Kidney (tissue), 14 donors: ENCODE measurements around the gene SEMA3A. TPM values are rescaled to one million over a fixed set of nuclear protein-coding genes. Genes with fewer than 3 reads are reported as not detected.

ENCODE experiments used
- DNase-seq, 5 donors: peaks; one replicate each; pipeline ENCODE4 v3.0.0-alpha.2; 2013 to 2020
- FAIRE-seq: peaks from 2 replicates; lab custom pipeline; 2012; peaks lifted over from hg19 to GRCh38; lab: Jason Lieb, UNC
- H3K27ac ChIP-seq, 2 donors: one replicate each; pipeline ENCODE4 v1.7.0; 2013; ENCODE audit warnings: low read depth in 2 of 2, low read length in 2 of 2, inconsistent platforms in 1 of 2
- H3K27me3 ChIP-seq: one replicate; pipeline ENCODE4 v1.7.1; 2013; ENCODE audit warnings: low read length, inconsistent platforms; ENCODE audit not compliant: control insufficient read depth, insufficient read depth
- H3K36me3 ChIP-seq, 3 donors: one replicate each; pipeline versions ENCODE4 v1.7.0 to v1.7.1; 2013; ENCODE audit warnings: low read length in 3 of 3, control low read depth in 1 of 3, inconsistent platforms in 1 of 3; ENCODE audit not compliant: insufficient read depth in 3 of 3, control insufficient read depth in 2 of 3
- H3K4me1 ChIP-seq, 3 donors: one replicate each; pipeline versions ENCODE4 v1.7.0 to v1.7.1; 2013; ENCODE audit warnings: low read length in 3 of 3, inconsistent platforms in 1 of 3, low read depth in 1 of 3; ENCODE audit not compliant: control insufficient read depth in 2 of 3, insufficient read depth in 2 of 3
- H3K4me3 ChIP-seq, 3 donors: one replicate each; pipeline versions ENCODE4 v1.7.0 to v1.8.1; 2013; ENCODE audit warnings: low read length in 3 of 3, control low read depth in 1 of 3, inconsistent platforms in 1 of 3
- H3K9ac ChIP-seq, 3 donors: one replicate each; pipeline versions ENCODE4 v1.7.0 to v1.7.1; 2013; ENCODE audit warnings: low read length in 3 of 3, control low read depth in 1 of 3, inconsistent platforms in 1 of 3
- H3K9me3 ChIP-seq, 3 donors: one replicate each; pipeline versions ENCODE4 v1.7.0 to v1.7.1; 2013; ENCODE audit warnings: low read length in 3 of 3, control low read depth in 1 of 3, inconsistent platforms in 1 of 3; ENCODE audit not compliant: control insufficient read depth in 2 of 3, insufficient read depth in 1 of 3
- intact Hi-C: fragments of 100-400 bp; cut with DNase I; formaldehyde crosslinking; loops from one replicate; pipeline ENCODE4 v1.11.1; 2022
- polyA plus RNA-seq: library from polyadenylated mRNA; stranded (reverse); fragments of 350-450 nt; fragmentation: Illumina TruSeq; extraction: RNeasy Lipid Tissue Mini Kit (QIAGEN cat#74804); gene quantifications from one replicate; pipeline ENCODE4 v1.2.3, GENCODE V29; 2014; ENCODE audit warnings: low read depth, low replicate concordance; ENCODE audit not compliant: insufficient read depth
- total RNA-seq: library from RNA; stranded (reverse); fragmentation: NEBNext Ultra II Directional; extraction: Animal tissue kit (Norgen Biotek cat#: 25700); gene quantifications from one replicate; pipeline ENCODE4 v1.2.1, GENCODE V29; 2021
- TF ChIP-seq, protein P1 (sequence below): IDR thresholded peaks from 3 replicates; pipeline ENCODE4 v1.5.1; 2012; ENCODE audit warnings: mild to moderate bottlenecking, moderate library complexity, borderline replicate concordance; ENCODE audit not compliant: insufficient read depth; ENCODE audit errors: extremely low read depth
- donor health status: control.
- donor health status: control.
- donor health status: control.
- donor health status: control.
- donor health status: control.
- donor health status: DM: yes; HTN: yes; CAD: no.
- donor health status: Normal renal cell carcinoma (clear cell type).

The SEMA3A gene
- total and polyA plus RNA-seq, 2 donors from 2014 or later: 0.34 to 10.7 TPM

DNA sequence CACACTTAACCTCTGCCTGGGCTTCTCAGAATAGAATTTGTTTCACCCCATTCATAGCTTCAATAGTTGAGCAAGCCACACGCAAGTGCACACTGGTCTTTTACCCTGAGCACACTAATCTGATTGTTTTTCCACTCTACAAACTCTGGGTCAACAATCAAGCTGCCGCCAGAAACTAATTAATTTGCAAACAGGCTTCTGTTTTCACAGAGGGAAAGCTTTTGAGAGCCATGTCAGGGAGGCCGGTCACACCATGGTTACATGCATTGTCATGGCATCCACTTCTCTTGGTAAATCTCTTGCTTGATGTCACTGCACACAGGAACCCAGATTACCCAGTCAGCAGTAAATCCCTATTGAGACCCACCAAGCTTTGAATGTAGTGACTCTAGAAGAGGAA, 154.2 kb downstream of the SEMA3A start:
- intact Hi-C loops: no loop called here
- Histone ChIP-seq H3K9ac (no peak overlapping the region), H3K27ac (no peak overlapping the region), H3K27me3 (no peaks in the 10 kb centered on the region), H3K36me3 (no peaks in the 10 kb centered on the region), H3K9me3 (no peaks in the 10 kb centered on the region), H3K4me1 (no peaks in the 10 kb centered on the region), H3K4me3 (no peak overlapping the region)
- TF ChIP-seq, protein P1, sequence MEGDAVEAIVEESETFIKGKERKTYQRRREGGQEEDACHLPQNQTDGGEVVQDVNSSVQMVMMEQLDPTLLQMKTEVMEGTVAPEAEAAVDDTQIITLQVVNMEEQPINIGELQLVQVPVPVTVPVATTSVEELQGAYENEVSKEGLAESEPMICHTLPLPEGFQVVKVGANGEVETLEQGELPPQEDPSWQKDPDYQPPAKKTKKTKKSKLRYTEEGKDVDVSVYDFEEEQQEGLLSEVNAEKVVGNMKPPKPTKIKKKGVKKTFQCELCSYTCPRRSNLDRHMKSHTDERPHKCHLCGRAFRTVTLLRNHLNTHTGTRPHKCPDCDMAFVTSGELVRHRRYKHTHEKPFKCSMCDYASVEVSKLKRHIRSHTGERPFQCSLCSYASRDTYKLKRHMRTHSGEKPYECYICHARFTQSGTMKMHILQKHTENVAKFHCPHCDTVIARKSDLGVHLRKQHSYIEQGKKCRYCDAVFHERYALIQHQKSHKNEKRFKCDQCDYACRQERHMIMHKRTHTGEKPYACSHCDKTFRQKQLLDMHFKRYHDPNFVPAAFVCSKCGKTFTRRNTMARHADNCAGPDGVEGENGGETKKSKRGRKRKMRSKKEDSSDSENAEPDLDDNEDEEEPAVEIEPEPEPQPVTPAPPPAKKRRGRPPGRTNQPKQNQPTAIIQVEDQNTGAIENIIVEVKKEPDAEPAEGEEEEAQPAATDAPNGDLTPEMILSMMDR: no peak
- DNase-seq (peak in 4 of 5 donors; percentile 55 to 83 (median 72)), FAIRE-seq (no peak)

DNA sequence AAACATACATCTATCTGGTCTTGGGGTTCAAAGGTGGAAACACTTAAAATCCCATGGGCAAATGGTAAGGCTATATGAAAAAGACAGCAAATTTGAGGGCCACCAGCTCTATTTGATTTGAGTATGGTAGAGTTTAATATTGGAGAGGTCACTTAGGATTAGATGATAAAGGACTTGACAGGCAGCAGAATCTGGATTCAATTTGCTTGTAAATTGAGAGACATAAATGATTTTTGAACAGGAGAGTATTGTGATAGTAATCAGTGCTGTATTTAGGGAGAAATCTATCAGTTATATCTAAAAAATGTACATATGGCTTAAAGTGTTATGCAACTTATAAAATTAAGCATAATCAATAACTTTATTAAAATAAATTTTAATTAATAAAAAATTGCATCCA, 155.2 kb downstream of the SEMA3A start:
- TF ChIP-seq, protein P1: no peak
- no peaks in the 10 kb centered on the region for H3K27me3 ChIP-seq
- no peak for FAIRE-seq
- no peaks in the 10 kb centered on the region for H3K4me1 ChIP-seq
- no peak overlapping the region for H3K27ac ChIP-seq
- no peak for DNase-seq
- intact Hi-C loops: no loop called here
- no peak overlapping the region for H3K9ac ChIP-seq
- no peak overlapping the region for H3K4me3 ChIP-seq
- H3K9me3 ChIP-seq: no peaks in the 10 kb centered on the region
- H3K36me3 ChIP-seq: no peaks in the 10 kb centered on the region

DNA sequence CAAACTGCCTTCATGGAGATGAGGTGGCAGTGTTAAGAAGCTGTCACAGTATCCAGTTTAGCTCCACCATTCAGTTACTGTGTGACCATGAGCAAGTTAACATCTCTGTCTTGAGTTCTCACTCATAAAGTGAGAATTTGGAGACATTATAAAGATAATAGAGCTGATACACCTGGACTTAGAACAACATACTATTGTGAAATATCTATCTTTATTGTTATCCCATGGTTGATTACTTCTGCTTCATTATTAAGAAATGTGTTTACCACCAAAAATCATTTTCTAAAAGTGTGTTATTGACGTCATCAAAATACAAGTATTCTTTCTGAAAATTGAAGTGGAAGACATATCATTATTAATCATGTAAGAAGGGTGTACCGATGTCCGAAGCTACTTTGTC, 166.9 kb downstream of the SEMA3A start:
- no peak for DNase-seq
- FAIRE-seq: no peak
- Histone ChIP-seq H3K9me3 (no peaks in the 10 kb centered on the region), H3K27ac (no peak overlapping the region), H3K4me1 (no peaks in the 10 kb centered on the region), H3K4me3 (no peak overlapping the region), H3K27me3 (no peaks in the 10 kb centered on the region), H3K36me3 (no peaks in the 10 kb centered on the region), H3K9ac (no peak overlapping the region)
- intact Hi-C loops: no loop called here
- TF ChIP-seq, protein P1: no peak

DNA sequence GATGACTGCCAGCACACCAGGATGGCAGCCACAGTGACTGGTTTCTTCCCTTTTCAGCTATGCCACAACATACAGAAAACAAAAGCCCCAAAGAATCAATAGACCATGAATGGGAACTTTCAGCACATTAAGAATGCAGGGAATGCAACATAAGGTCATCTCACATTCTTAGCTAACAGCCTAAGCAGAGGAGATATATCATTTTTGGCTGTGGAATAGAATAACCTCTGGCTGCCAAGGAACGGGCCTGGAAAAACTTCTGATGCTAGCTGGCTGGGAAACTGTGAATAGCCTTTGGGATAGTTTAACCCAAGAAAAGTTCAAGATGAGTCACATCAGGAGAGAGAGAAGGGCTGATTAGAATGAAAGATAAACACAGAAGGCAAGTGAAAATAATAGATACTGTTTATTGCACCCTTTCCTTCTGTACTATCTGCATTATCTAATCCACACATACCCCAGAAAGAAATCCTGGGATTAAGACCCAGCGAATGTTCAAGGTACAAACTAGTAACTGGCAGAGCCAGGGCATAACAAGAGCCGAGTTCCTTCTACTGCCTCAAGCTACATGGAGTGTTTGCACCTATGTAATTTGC, 169.2 kb downstream of the SEMA3A start:
- no peaks in the 10 kb centered on the region for H3K36me3 ChIP-seq
- TF ChIP-seq, protein P1: no peak
- DNase-seq: peak in 3 of 5 donors; percentile 38 to 86 (median 77)
- H3K4me3 ChIP-seq: no peak overlapping the region
- H3K4me1 ChIP-seq: no peaks in the 10 kb centered on the region
- intact Hi-C loops: no loop called here
- no peaks in the 10 kb centered on the region for H3K27me3 ChIP-seq
- H3K27ac ChIP-seq: no peak overlapping the region
- no peak for FAIRE-seq
- no peaks in the 10 kb centered on the region for H3K9me3 ChIP-seq
- H3K9ac ChIP-seq: no peak overlapping the region
